HepG2 (cell line): Measurements from ENCODE around the gene IFT88. TPM values are rescaled to one million over a fixed set of nuclear protein-coding genes. Genes with fewer than 3 reads are reported as not detected.

Experiments
- CAMTA2 ChIP-seq: sonication (generic); formaldehyde crosslinking; IDR thresholded peaks from 2 replicates; pipeline ENCODE4 v1.4.0; 2020; ENCODE audit warnings: mild to moderate bottlenecking, missing genetic modification reagents, borderline replicate concordance
- CBX2 ChIP-seq, 2 experiments: fragments of 200-600 bp in 1 of 2; sonication (generic); formaldehyde crosslinking in 1 of 2; IDR thresholded peaks; 2 replicates each; pipeline versions ENCODE4 v1.7.0 to v1.8.1; 2018 to 2022; ENCODE audit warnings: low read depth in 2 of 2, low read length in 1 of 2, mild to moderate bottlenecking in 1 of 2, missing genetic modification reagents in 1 of 2
- DNMT3B ChIP-seq: conservative IDR thresholded peaks from 2 replicates; pipeline ENCODE4 v1.6.1; 2016; ENCODE audit warnings: missing biosample characterization, control low read depth
- FOXP4 ChIP-seq: sonication (generic); formaldehyde crosslinking; IDR thresholded peaks from 2 replicates; pipeline ENCODE4 v1.4.0; 2020; ENCODE audit warnings: missing genetic modification reagents
- GATA4 ChIP-seq: sonication (generic); IDR thresholded peaks from 2 replicates; pipeline ENCODE4 v1.6.1; 2016; ENCODE audit warnings: antibody characterized with exemption, low read depth, borderline replicate concordance
- GATAD2A ChIP-seq: IDR thresholded peaks from 2 replicates; pipeline ENCODE4 v1.6.1; 2016
- HCFC1 ChIP-seq: fragments of 150-350 bp; IDR thresholded peaks from 2 replicates; pipeline ENCODE4 v1.6.1; 2014; ENCODE audit warnings: low read depth, low read length
- KLF13 ChIP-seq: sonication (generic); formaldehyde crosslinking; IDR thresholded peaks from 2 replicates; pipeline ENCODE4 v1.4.0; 2020; ENCODE audit warnings: mild to moderate bottlenecking, missing genetic modification reagents
- LCORL ChIP-seq, 2 experiments: fragments of 450-650 bp in 1 of 2; sonication (generic) in 1 of 2; formaldehyde crosslinking in 1 of 2; IDR thresholded peaks; 2 replicates each; pipeline versions ENCODE4 v1.5.0 to v1.6.1; 2017 to 2020; ENCODE audit warnings: antibody characterized with exemption in 1 of 2, missing genetic modification reagents in 1 of 2
- MAFG ChIP-seq: sonication (generic); formaldehyde crosslinking; IDR thresholded peaks from 2 replicates; pipeline ENCODE4 v1.5.1; 2020; ENCODE audit warnings: mild to moderate bottlenecking, missing genetic modification reagents
- MED8 ChIP-seq: sonication (generic); formaldehyde crosslinking; IDR thresholded peaks from 2 replicates; pipeline ENCODE4 v1.8.1; 2023; ENCODE audit warnings: mild to moderate bottlenecking, missing genetic modification reagents; ENCODE audit not compliant: insufficient replicate concordance
- PITX1 ChIP-seq: sonication (generic); formaldehyde crosslinking; IDR thresholded peaks from 2 replicates; pipeline ENCODE4 v1.5.1; 2020; ENCODE audit warnings: mild to moderate bottlenecking, missing genetic modification reagents
- RAD21 ChIP-seq: fragments of 450-650 bp; formaldehyde crosslinking; IDR thresholded peaks from 2 replicates; pipeline ENCODE4 v1.5.0; 2020; ENCODE audit warnings: mild to moderate bottlenecking
- RORA ChIP-seq: sonication (generic); formaldehyde crosslinking; IDR thresholded peaks from 2 replicates; pipeline ENCODE4 v1.5.0; 2020; ENCODE audit warnings: mild to moderate bottlenecking, missing genetic modification reagents, moderate library complexity
- ZBTB8A ChIP-seq: sonication (generic); formaldehyde crosslinking; IDR thresholded peaks from 2 replicates; pipeline ENCODE4 v1.4.0; 2020; ENCODE audit warnings: mild to moderate bottlenecking, low read depth, missing genetic modification reagents, borderline replicate concordance
- ZMYM2 ChIP-seq: sonication (generic); formaldehyde crosslinking; IDR thresholded peaks from 2 replicates; pipeline ENCODE4 v1.8.0; 2022; ENCODE audit warnings: mild to moderate bottlenecking, missing genetic modification reagents
- ZNF670 ChIP-seq: sonication (generic); formaldehyde crosslinking; IDR thresholded peaks from 2 replicates; pipeline ENCODE4 v1.8.0; 2022; ENCODE audit warnings: mild to moderate bottlenecking, missing genetic modification reagents, borderline replicate concordance
- ZNF792 ChIP-seq: IDR thresholded peaks from 2 replicates; pipeline ENCODE4 v1.6.1; 2016
- ZNF839 ChIP-seq: sonication (generic); formaldehyde crosslinking; IDR thresholded peaks from 2 replicates; pipeline ENCODE4 v1.4.0; 2020; ENCODE audit warnings: missing genetic modification reagents, mild to moderate bottlenecking, borderline replicate concordance
- polyA plus RNA-seq, 8 experiments: library from polyadenylated mRNA; depleted of rRNA in 3 of 8; stranded (reverse) in 7 of 8; unstranded in 1 of 8; fragments of >200 nt; fragmentation: Illumina TruSeq in 4 of 8; extraction: Trizol in 4 of 8; gene quantifications; 2 replicates each; pipeline versions ENCODE4 v1.2.1 to v1.2.3, GENCODE V29; 2011 to 2016; ENCODE audit warnings: low read depth in 4 of 8, missing spikeins in 1 of 8, mixed read lengths in 1 of 8; ENCODE audit not compliant: insufficient read depth in 1 of 8
- total RNA-seq, 5 experiments: library from RNA; depleted of rRNA; stranded (reverse); fragments of >200 nt; fragmentation: Illumina TruSeq; extraction: Trizol; gene quantifications; 2 replicates each; pipeline ENCODE4 v1.2.3, GENCODE V29; 2016; ENCODE audit warnings: low read depth in 1 of 5
- TF ChIP-seq, protein P1 (sequence below): IDR thresholded peaks from 2 replicates; pipeline ENCODE4 v1.6.1; 2018; ENCODE audit warnings: missing genetic modification reagents, mild to moderate bottlenecking, missing compliant biosample characterization
- TF ChIP-seq, protein P2 (sequence below), 2 experiments: sonication (generic) in 1 of 2; formaldehyde crosslinking in 1 of 2; IDR thresholded peaks; 2 replicates each; pipeline versions ENCODE4 v1.6.1 to v1.9.0; 2014 to 2022; ENCODE audit warnings: antibody characterized with exemption in 1 of 2, borderline replicate concordance in 1 of 2, inconsistent platforms in 1 of 2, low read depth in 1 of 2, missing genetic modification reagents in 1 of 2

Gene IFT88
- total and polyA plus RNA-seq, 2 of the 13 experiments (the other 11 are each of a cell fraction or from before 2014, with no cell fraction given), result 8.4 to 19.9 TPM

- no peak for TF ChIP-seq CBX2 (IDR thresholded peaks at IDR 0.05; ENCODE audit: low read depth, low read length)
- TF ChIP-seq CBX2 (CRISPR knock-in tag; IDR thresholded peaks at IDR 0.05; ENCODE audit: low read depth), result no peak
- no peak for TF ChIP-seq HCFC1
- no peak for TF ChIP-seq ZNF839
- TF ChIP-seq, protein P1, sequence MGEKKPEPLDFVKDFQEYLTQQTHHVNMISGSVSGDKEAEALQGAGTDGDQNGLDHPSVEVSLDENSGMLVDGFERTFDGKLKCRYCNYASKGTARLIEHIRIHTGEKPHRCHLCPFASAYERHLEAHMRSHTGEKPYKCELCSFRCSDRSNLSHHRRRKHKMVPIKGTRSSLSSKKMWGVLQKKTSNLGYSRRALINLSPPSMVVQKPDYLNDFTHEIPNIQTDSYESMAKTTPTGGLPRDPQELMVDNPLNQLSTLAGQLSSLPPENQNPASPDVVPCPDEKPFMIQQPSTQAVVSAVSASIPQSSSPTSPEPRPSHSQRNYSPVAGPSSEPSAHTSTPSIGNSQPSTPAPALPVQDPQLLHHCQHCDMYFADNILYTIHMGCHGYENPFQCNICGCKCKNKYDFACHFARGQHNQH (CRISPR knock-in tag), result 0 out of 2 replicates have a peak, but pooled peaks have one; percentile 32
- TF ChIP-seq ZBTB8A (CRISPR knock-in tag), result no peak
- no peak for TF ChIP-seq GATA4
- no peak for TF ChIP-seq MAFG (CRISPR knock-in tag)
- TF ChIP-seq FOXP4 (CRISPR knock-in tag), result no peak
- TF ChIP-seq LCORL (IDR thresholded peaks at IDR 0.05), result no peak
- TF ChIP-seq LCORL (CRISPR knock-in tag; IDR thresholded peaks at IDR 0.05), result no peak
- no peak for TF ChIP-seq CAMTA2
- no peak for TF ChIP-seq ZNF670 (CRISPR knock-in tag)
- TF ChIP-seq RORA (CRISPR knock-in tag), result no peak
- TF ChIP-seq ZMYM2 (CRISPR knock-in tag), result 0 out of 2 replicates have a peak, but pooled peaks have one; percentile 49
- no peak for TF ChIP-seq DNMT3B
- no peak for TF ChIP-seq MED8 (CRISPR knock-in tag)
- TF ChIP-seq, protein P2, sequence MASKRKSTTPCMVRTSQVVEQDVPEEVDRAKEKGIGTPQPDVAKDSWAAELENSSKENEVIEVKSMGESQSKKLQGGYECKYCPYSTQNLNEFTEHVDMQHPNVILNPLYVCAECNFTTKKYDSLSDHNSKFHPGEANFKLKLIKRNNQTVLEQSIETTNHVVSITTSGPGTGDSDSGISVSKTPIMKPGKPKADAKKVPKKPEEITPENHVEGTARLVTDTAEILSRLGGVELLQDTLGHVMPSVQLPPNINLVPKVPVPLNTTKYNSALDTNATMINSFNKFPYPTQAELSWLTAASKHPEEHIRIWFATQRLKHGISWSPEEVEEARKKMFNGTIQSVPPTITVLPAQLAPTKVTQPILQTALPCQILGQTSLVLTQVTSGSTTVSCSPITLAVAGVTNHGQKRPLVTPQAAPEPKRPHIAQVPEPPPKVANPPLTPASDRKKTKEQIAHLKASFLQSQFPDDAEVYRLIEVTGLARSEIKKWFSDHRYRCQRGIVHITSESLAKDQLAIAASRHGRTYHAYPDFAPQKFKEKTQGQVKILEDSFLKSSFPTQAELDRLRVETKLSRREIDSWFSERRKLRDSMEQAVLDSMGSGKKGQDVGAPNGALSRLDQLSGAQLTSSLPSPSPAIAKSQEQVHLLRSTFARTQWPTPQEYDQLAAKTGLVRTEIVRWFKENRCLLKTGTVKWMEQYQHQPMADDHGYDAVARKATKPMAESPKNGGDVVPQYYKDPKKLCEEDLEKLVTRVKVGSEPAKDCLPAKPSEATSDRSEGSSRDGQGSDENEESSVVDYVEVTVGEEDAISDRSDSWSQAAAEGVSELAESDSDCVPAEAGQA (IDR thresholded peaks at IDR 0.05; ENCODE audit: low read depth), result no peak
- TF ChIP-seq, protein P2 (CRISPR knock-in tag; IDR thresholded peaks at IDR 0.05; ENCODE audit: borderline replicate concordance), result no peak
- TF ChIP-seq ZNF792 (CRISPR knock-in tag), result no peak
- TF ChIP-seq GATAD2A (CRISPR knock-in tag), result peak; percentile 49; the same call in 1 of the 2 replicates
- TF ChIP-seq PITX1 (CRISPR knock-in tag), result 0 out of 2 replicates have a peak, but pooled peaks have one; percentile 23
- no peak for TF ChIP-seq KLF13 (CRISPR knock-in tag)
- no peak for TF ChIP-seq RAD21 (CRISPR knock-in tag)
Observed at GRCh38 chr13:20547479-20547908, 19.5 kb upstream of the IFT88 start (continued).
